Memory B cell (primary cell): ENCODE results near the gene MSLN.
"Not testable (repeated sequence)": the region's sequence is repeated elsewhere in the genome, so short reads cannot be mapped to it uniquely, and the experiment has no call there.

Experiments used
- ATAC-seq: fragments of 150-1000 bp; cut with Tn5 transposase; 2 replicates; pipeline ENCODE4 v1.10.0; 2021; ENCODE audit warnings: low read depth, mild to moderate bottlenecking, moderate library complexity
- DNase-seq, 2 donors: peaks; one replicate each; pipeline ENCODE4 v3.0.0; 2022; ENCODE audit warnings: low spot score in 2 of 2
- H3K27ac Mint-ChIP-seq: one replicate; pipeline ENCODE4 v1.8.0; 2022; ENCODE audit warnings: mild to moderate bottlenecking, moderate library complexity, mixed read lengths
- H3K27me3 Mint-ChIP-seq: one replicate; pipeline ENCODE4 v1.8.0; 2022; ENCODE audit warnings: mixed read lengths
- H3K36me3 Mint-ChIP-seq: one replicate; pipeline ENCODE4 v1.8.0; 2022; ENCODE audit warnings: mild to moderate bottlenecking, mixed read lengths
- H3K4me1 Mint-ChIP-seq: one replicate; pipeline ENCODE4 v1.8.0; 2022; ENCODE audit warnings: mixed read lengths
- H3K4me3 Mint-ChIP-seq: one replicate; pipeline ENCODE4 v1.8.0; 2022; ENCODE audit warnings: mild to moderate bottlenecking, moderate library complexity, mixed read lengths
- H3K9me3 Mint-ChIP-seq: one replicate; pipeline ENCODE4 v1.8.0; 2022; ENCODE audit warnings: mixed read lengths

The MSLN gene

GRCh38 chr16:736936-737481 lies 23.5 kb upstream of the MSLN start:
- DNase-seq (no peak), ATAC-seq (no peak)
- peak overlapping the region; percentile 86 for H3K27ac Mint-ChIP-seq
- peaks cover 8% of the 10 kb centered on the region for H3K36me3 Mint-ChIP-seq
- H3K4me1 Mint-ChIP-seq: peaks cover 16% of the 10 kb centered on the region
- no peak overlapping the region for H3K4me3 Mint-ChIP-seq
- H3K9me3 Mint-ChIP-seq: no peaks in the 10 kb centered on the region
- no peaks in the 10 kb centered on the region for H3K27me3 Mint-ChIP-seq

- peaks cover 8% of the 10 kb centered on the region for H3K36me3 Mint-ChIP-seq
- peak overlapping the region; percentile 83 for H3K4me3 Mint-ChIP-seq
- DNase-seq: no peak
- H3K27me3 Mint-ChIP-seq: no peaks in the 10 kb centered on the region
- H3K9me3 Mint-ChIP-seq: no peaks in the 10 kb centered on the region
- H3K4me1 Mint-ChIP-seq: peaks cover 16% of the 10 kb centered on the region
- peak overlapping the region; percentile 45 for H3K27ac Mint-ChIP-seq
- no peak for ATAC-seq
Measured at GRCh38 chr16:739560-740458, 20.7 kb upstream of the MSLN start.

- DNase-seq (no peak), ATAC-seq (peak; percentile 7)
- no peaks in the 10 kb centered on the region for H3K9me3 Mint-ChIP-seq
- peak overlapping the region; percentile 45 for H3K27ac Mint-ChIP-seq
- peaks cover 13% of the 10 kb centered on the region for H3K4me1 Mint-ChIP-seq
- no peaks in the 10 kb centered on the region for H3K27me3 Mint-ChIP-seq
- H3K4me3 Mint-ChIP-seq: peak overlapping the region; percentile 79
- peaks cover 4% of the 10 kb centered on the region for H3K36me3 Mint-ChIP-seq
Measured at GRCh38 chr16:740459-740763, 20.1 kb upstream of the MSLN start.

DNA sequence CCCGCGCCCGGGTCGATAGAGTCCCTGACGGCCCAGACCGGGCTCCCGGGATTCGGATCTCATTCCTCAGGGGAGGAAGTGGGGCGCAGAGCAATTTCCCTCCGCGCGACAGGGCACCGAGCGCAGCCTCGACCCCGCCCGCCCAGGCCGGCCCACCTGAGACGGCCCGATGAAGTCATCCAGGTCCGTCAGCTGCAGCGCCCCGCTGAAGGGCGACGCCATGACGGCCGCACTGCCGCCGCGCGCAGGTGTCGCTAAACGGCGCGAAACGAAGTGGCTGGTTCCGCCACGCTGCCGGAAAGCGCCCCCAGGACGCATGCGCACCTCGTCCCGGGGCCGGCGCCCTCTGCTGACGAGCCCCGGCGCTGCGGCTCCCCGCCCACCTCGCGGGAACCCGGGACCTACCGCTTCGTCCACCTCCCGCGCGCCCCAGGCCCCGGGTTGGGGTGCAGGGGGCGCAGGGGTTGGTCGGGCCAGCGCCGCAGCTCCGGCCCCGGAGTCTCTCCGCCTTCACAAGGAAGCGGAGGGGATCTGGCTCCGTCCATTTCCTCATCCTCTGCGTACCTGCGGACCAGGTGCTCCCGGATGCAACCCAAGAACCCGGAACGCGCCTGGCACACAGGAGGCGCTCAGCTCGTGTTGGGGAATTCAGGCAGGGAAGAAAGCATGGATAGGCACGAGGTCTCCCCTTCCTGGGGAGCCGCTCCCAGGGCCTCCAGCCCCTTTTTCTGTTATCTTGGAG lies 19.6 kb upstream of the MSLN start, which contains the start of gene CIAO3:
Gene CIAO3 (minus strand): TSS at position 234 of the 742 bp plus-strand sequence. CDS start 12 bp downstream, at position 222.
- no peaks in the 10 kb centered on the region for H3K9me3 Mint-ChIP-seq
- peak within 1 kb of the TSS; percentile 45 for H3K27ac Mint-ChIP-seq
- peaks cover 12% of the 10 kb centered on the region for H3K4me1 Mint-ChIP-seq
- H3K27me3 Mint-ChIP-seq: no peaks in the 10 kb centered on the region
- H3K4me3 Mint-ChIP-seq: peak within 1 kb of the TSS; percentile 79
- ATAC-seq (peak; percentile 83), DNase-seq (peak; percentile 96 to 100)
- peaks cover 3% of the 10 kb centered on the region for H3K36me3 Mint-ChIP-seq

- H3K4me1 Mint-ChIP-seq: peaks cover 12% of the 10 kb centered on the region
- ATAC-seq: no peak
- H3K27ac Mint-ChIP-seq: no peak overlapping the region
- H3K27me3 Mint-ChIP-seq: no peaks in the 10 kb centered on the region
- no peak for DNase-seq
- H3K4me3 Mint-ChIP-seq: peak overlapping the region; percentile 77
- H3K36me3 Mint-ChIP-seq: peaks cover 3% of the 10 kb centered on the region
- H3K9me3 Mint-ChIP-seq: no peaks in the 10 kb centered on the region
Measured at GRCh38 chr16:741986-742629, 18.4 kb upstream of the MSLN start.

GRCh38 chr16:742894-743293 lies 17.6 kb upstream of the MSLN start:
- ATAC-seq, H3K9me3 Mint-ChIP-seq, H3K27ac Mint-ChIP-seq, H3K4me1 Mint-ChIP-seq, H3K4me3 Mint-ChIP-seq, H3K27me3 Mint-ChIP-seq, DNase-seq, H3K36me3 Mint-ChIP-seq: not testable (repeated sequence)

GRCh38 chr16:743794-744500 lies 16.6 kb upstream of the MSLN start:
- Mint-ChIP-seq H3K4me1 (peaks cover 5% of the 10 kb centered on the region), H3K36me3 (no peaks in the 10 kb centered on the region), H3K9me3 (no peaks in the 10 kb centered on the region), H3K27ac (no peak overlapping the region), H3K4me3 (no peak overlapping the region), H3K27me3 (no peaks in the 10 kb centered on the region)
- ATAC-seq (no peak), DNase-seq (no peak)

DNA sequence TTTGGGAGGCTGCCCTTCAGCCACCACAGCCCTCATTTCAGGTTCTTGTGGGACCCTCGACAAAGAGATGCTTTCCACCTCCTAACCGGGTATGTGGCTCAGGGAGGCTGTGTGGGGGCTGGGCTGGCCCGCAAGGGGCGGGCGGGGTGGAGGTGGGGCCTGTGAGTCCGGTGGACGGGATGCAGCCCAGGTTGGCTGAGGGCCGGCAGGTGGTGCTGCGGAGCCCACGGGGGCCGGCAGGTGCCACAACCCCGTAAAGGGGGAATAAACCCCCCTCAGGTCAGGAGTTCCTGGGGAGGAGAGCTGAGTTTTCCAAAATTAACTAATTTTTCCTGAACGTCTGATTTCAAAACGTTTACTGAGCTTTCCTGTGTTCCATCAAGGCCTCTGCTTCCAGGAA lies 14.8 kb upstream of the MSLN start:
- no peaks in the 10 kb centered on the region for H3K4me1 Mint-ChIP-seq
- no peak overlapping the region for H3K27ac Mint-ChIP-seq
- no peaks in the 10 kb centered on the region for H3K9me3 Mint-ChIP-seq
- DNase-seq: no peak
- no peak overlapping the region for H3K4me3 Mint-ChIP-seq
- ATAC-seq: peak; percentile 30
- no peaks in the 10 kb centered on the region for H3K27me3 Mint-ChIP-seq
- no peaks in the 10 kb centered on the region for H3K36me3 Mint-ChIP-seq

DNA sequence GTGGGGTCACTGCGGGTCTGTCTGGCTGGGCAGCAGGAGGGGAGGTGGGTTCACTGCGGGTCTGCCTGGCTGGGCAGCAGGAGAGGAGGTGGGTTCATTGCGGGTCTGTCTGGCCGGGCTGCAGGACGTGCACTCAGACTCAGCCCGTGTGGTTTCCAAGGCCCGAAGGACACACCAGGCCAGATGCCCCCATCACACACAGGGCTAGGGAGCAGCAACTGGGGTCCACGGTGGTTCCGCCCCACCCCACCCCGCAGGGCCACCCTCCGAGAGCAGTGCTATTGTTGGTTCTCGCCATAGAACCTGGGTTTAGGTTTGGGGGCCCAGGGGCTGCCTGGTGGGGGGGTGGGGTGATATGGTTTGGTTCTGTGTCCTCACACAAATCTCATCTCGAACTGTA lies 13.9 kb upstream of the MSLN start:
- no peaks in the 10 kb centered on the region for H3K27me3 Mint-ChIP-seq
- H3K36me3 Mint-ChIP-seq: no peaks in the 10 kb centered on the region
- ATAC-seq (no peak), DNase-seq (no peak)
- no peaks in the 10 kb centered on the region for H3K9me3 Mint-ChIP-seq
- no peaks in the 10 kb centered on the region for H3K4me1 Mint-ChIP-seq
- no peak overlapping the region for H3K4me3 Mint-ChIP-seq
- H3K27ac Mint-ChIP-seq: no peak overlapping the region

GRCh38 chr16:747978-748746 lies 12.4 kb upstream of the MSLN start:
- Mint-ChIP-seq H3K9me3 (no peaks in the 10 kb centered on the region), H3K4me3 (no peak overlapping the region), H3K27ac (no peak overlapping the region), H3K36me3 (no peaks in the 10 kb centered on the region), H3K27me3 (no peaks in the 10 kb centered on the region), H3K4me1 (no peaks in the 10 kb centered on the region)
- ATAC-seq: no peak
- no peak for DNase-seq

DNA sequence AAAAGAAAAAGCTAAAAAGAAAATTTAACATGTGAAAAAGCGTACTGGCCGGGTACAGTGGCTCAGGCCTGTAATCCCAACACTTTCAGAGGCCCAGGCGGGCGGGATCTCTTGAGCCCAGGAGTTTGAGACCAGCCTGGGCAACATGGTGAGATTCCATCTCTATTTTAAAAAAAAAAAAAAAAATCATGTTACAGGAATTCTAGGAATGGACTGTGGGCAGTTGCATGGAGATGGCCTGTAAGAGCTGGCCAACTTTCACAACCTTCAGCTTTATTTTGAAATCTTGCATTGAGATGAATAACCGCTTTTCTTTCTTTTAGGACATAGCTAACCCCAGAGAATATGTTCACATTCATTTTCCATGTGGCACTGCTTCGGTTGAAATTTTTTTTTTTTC lies 11.5 kb upstream of the MSLN start:
- no peaks in the 10 kb centered on the region for H3K9me3 Mint-ChIP-seq
- ATAC-seq (no peak), DNase-seq (no peak)
- no peaks in the 10 kb centered on the region for H3K27me3 Mint-ChIP-seq
- H3K4me1 Mint-ChIP-seq: no peaks in the 10 kb centered on the region
- no peaks in the 10 kb centered on the region for H3K36me3 Mint-ChIP-seq
- no peak overlapping the region for H3K4me3 Mint-ChIP-seq
- H3K27ac Mint-ChIP-seq: no peak overlapping the region

- no peak for DNase-seq
- Mint-ChIP-seq H3K27ac (no peak overlapping the region), H3K9me3 (no peaks in the 10 kb centered on the region), H3K36me3 (no peaks in the 10 kb centered on the region), H3K27me3 (no peaks in the 10 kb centered on the region), H3K4me3 (no peak overlapping the region), H3K4me1 (peaks cover 2% of the 10 kb centered on the region)
- no peak for ATAC-seq
Measured at GRCh38 chr16:750485-750884, 10.0 kb upstream of the MSLN start.
